NCI-H2029 (cell line): ENCODE results near the gene MEF2C.
"Not testable (repeated sequence)": the region's sequence is repeated elsewhere in the genome, so short reads cannot be mapped to it uniquely, and the experiment has no call there.

Source experiments
- DNase-seq: peaks from one replicate; lab custom pipeline; 2025; lab: John Stamatoyannopoulos, UW

The MEF2C gene

DNA sequence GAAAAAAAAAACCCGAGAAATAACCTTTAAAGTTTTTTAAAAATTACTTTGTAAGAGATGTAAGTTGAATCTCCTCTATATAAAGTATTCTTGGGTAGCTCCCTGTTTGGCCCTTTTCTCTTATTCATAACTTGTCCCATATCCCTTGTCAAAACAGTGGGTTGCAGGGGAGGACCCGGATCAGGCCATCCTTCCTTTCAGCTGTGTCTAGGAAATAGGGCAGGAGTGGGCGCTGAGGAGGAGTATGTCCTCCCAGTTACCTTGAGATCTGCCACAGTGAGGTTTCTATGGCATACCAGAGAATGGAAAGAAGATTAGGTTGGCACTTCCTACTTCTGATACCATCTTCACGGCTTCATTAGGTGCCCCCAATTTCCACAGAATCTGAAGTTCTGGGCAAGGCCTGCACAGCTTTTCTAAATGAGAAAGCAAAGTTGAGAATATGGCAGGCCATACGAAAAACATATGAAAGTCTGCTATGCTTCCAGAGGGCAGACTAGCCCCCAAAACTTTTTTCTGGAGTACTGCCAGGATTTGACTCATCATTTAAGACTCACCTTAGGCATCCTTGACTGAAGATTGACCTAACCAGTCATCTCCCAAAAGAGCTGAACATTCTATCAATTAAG, 20.3 kb downstream of the MEF2C start:
- no peak for DNase-seq

DNA sequence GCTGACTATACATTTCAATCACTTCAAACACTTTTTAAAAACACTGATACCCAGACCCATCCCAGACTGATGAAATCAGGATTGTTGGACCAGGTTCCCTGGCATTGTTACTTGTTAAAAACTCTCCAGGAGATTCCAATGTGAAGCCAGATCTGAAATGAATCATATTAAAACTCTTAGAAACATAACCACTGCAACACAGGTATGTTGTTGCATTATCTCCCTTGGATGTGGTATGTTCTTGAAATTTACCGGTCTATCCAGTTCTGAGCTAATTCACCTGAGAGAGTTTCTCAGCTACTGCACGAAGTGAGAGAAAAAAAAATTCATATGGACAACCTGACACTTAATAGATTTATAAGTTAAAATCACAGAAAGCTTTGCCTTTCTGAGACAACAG, 21.8 kb downstream of the MEF2C start:
- no peak for DNase-seq

DNA sequence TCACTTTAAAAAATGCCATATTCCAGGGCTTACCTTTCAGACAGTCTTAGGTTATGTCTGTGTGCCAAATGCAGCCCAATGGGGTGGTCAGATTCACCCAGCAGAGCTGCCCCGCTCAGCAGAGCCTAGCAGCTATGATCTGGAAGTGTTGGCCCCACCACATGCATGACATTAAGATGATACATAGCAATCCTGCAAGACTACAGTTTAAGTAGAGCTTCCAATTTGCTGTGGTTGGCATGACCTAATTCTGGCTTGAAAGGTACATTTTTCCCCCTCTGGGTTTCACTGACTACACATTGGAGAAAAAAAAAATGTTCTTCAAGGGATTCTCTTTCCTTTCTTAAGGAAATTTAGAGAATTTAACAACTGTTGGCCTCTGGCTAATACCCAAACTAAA, 22.5 kb downstream of the MEF2C start:
- DNase-seq: no peak

DNA sequence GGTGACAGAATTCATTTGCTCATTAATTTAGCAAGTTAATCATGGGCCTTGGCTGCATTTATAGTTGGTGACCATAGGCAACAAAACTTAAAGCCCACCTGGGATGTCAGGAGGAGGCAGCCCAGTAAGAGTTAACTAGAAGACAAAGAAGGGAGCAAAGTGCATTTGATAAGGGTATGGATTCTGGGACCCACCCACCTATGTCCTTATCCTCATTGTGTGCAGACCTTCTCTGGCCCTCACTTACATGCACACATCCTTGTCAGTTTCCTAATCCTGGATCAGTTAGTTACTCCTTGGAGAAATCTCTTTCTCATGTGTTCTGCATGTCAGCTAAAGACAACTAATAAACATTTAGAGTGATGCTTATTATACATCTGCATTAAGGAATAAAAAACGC, 24.6 kb downstream of the MEF2C start:
- no peak for DNase-seq

DNA sequence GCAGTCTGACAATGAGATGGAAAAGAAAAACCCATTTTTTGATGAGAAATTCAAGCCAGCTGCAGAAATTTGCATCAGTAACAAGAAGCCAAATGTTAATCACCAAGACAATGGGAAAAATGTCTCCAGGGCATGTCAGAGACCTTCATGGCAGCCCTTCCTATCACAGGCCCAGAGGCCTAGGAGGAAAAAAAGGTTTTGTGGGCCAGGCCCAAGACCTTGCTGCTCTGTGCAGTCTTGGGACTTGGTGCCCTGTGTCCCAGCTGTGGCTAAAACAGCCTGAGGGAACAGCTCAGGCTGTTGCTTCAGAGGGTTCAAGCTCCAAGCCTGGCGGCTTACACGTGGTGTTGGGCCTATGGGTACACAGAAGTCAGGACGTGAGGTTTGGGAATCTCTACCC, 26.6 kb downstream of the MEF2C start:
- DNase-seq: not testable (repeated sequence)

DNA sequence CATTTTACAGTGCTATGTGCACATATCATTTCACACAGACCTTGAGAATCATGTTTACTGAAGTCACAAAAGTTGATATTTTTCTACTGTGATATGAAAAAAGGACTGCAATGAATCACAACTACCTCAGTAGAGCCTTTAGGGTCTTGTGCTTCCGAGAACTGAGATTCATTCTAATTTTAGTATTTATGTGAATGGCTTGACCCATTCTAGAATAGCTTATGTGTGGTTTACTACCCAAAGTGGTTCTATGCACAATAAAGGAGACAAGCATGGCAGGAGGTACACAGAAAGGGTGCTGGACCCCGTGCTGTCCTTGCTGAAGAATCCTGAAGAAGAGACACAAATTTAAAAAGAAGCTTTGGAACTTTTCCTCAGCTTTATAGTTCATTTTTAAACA, 28.2 kb downstream of the MEF2C start:
- DNase-seq: no peak

DNA sequence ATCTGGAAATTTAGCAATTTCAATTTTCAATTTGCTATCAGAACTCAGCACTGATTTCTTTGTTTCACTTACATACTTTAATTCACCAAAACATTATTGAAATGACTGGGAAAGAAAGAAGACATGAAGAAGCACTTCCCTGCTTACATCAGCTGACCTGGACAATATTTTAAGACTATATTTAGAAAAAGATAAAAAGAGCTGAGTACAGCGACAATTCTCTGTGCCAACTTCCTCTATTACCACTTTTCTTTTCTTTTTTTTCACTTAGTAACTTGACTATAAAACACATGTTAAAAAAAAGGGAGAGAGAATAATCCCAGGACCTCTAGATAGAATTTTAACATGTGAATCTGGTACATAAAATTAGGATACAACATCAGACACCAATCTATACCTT, 35.6 kb downstream of the MEF2C start:
- no peak for DNase-seq

DNA sequence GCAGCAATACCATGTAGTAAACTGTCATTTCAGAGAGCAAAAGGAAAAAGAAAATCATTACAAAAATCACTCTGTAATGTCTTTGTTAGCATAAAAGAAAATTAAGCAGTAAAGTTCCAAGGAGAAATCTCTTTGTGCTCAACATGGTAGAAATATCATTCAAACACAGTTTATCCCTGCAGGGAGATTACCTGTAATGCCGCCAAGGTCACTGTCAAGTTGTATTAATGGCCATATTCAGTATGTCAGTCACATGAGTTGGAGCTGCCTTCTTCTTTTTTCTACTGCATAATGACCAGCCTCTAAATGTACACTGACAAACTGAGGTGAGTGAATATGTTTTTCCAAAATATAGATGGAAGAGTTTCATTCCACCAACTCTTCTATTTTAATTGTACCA, 36.5 kb downstream of the MEF2C start:
- no peak for DNase-seq

DNA sequence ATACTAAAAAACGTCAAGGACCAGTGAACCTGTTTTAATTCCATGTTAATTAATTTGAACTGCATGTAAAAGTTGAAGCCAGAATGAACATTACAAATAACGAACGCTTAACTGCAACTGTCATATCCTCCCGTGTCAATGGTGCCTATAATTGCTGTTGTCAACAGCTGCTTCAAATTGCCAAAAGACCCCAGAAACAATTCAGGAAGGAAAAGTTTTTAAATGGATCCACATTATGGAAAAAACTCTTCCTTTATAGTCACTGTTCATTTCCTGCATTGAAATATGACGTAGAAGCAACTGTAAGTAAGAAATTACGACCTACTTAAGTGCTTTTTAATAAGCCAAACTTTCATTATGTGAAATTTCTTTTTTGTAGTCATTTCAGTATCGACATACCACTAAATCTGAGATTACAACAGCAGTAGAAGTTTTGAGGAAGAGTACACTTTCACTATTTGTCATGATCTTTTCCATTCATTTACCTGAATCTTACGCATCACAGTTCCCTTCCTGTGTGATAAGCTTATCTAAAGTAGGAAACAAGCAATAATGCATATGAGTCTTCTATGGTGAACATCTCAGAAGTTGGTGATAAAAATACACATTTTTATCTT, 37.8 kb downstream of the MEF2C start:
- DNase-seq: no peak

DNA sequence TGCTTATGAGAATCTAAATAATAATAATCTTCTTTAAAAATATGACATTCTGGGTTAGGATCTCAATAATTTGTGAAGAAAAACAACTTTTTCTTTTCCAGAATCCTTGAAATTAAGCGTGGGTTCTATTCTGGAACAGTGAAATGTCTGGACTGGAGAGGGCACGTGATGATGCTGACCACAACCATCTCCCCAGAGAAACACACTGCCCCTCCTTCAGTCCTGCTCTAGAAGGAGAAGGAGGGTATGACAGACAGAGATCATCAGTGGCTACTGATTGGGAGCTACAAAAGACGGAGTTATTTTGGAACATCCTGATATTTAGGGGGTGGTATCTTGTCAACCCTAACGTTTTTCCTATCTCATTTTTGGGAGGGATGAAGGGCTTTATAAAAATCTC, 40.2 kb downstream of the MEF2C start:
- DNase-seq: no peak

DNA sequence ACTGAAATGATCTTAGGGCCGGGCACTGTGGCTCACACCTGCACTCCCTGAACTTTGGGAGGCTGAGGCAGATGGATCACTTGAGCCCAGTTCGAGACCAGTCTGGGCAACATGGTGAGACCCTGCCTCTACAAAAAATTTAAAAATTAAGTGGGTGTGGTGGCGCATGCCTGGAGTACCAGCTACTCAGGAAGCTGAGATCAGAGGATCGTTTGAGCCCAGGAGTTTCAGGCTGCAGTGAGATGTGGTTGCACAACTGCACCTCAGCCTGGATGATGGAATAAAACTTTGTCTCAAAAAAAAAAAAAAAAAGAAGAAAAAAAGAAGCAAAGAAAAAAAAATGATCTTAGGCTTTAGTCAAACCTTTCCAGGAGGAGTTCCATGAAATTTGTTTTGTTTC, 41.8 kb downstream of the MEF2C start:
- no peak for DNase-seq

DNA sequence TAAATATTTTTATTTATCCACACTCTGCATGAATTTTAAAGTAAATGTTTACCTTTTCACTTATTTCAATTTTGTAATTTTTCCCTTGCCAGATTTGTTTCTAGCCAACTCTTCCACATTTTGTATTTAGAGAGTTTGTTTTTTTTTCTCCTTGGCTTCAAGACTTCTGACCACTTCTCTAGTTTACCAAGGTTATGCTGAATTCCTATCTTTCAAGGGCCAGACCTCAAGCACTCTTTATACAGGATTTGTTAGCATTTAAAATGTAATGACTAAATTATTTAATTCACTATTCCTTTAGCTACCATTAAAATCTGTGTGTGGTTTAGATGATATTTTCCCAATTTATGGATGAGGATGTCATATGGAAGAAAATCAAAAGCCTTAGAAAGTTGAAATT, 42.5 kb downstream of the MEF2C start:
- DNase-seq: no peak

DNA sequence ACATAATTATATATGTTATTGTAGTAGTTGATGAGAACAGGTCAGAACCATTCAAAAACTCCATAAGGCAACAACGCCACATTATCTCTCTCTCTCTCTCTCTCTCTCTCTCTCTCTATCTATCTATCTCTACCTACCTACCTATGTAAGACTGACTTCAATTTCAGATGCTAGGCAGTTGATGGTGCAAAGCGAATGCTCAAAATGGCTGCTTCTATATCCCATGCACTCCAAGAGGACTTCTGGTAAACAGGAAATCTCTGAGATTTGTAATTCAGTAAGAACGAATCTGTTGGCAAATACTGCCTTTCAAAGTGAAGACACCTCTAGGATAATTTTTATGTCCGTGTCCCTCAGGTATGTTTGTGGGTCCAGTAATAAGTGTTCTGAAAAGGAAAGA, 43.7 kb downstream of the MEF2C start:
- DNase-seq: no peak

DNA sequence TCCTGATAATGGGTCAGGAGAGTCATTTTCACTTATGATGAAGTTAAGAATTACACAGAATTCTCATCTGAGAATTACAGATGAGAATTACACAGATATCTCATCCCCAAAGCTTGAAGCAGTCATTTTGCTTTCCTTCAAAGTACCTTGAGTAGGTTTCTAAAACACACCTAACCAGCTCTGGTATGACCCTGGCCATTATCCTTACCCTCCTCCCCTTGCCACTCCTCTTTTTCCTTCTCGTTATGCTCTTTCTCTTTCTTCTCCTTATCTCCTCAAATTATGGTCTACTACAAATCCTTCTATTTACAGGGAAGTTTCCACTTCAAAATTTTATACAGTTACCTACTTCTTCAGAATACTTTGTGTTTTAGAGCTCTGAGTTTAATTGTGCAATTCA, 44.5 kb downstream of the MEF2C start:
- no peak for DNase-seq

DNA sequence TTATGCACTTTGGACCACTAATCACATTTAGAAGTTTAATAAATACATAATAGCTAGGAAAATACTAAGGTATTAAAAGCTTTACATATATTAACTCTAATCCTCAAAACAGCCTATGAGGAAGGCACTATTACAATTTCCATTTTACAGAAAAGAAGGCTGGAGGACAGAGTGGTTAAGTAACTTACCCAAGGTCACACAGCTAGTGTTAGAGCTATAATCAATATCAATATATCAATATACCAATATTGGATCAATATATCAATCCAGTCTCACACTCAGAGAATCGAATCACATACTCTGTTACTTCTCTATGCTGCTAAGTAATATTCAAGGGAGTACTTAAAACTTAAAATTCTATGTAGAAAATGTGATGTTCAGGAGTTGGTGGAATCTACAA, 45.2 kb downstream of the MEF2C start:
- DNase-seq: no peak

DNA sequence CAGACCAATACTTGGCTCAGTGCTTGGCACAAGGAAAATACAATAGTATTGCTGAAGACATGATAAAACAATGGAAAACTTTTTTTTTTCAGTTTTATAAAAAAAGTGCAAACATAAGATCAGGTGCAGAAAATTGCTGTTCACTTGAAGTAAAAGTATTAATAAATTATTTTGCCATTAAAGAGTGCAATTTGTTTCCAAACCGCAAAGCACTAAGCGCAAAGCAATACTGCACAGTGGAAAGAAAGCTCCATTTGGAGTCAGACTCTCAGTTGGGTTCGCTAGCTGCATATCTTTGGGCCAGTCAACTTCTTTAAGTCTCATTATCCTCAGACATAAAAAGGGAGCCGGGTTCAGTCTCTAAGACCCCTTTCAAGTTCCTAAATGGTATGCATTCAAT, 45.8 kb downstream of the MEF2C start:
- no peak for DNase-seq

DNA sequence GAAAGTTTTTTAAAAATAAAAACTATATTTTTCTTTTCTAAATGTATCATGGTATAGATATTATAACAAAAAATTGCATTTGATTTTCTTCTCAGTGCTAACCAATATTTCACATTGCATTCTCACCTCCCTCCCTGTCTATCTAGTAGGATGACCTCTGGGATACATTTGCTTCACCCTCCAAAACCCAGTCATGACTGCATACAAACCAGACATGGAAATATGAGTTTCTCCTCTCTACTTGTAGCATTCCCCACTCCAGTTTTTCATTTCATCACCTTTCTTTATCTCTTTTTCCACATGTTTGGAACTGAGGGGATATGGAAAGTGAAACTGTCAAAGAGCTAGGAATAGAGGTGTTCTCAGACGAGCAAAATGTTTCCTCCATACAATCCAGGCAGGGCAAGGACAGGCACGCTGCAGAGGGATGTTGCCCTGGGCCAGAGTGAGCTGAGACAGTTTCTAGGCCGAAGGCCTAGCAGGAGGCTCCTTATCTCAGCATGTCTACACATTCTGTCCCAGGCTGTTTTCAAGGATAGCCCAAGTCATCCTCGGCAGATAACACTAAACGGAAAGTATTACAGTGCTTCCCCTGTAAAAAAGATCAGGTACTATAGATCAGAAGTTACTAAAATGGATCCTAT, 46.7 kb downstream of the MEF2C start:
- DNase-seq: no peak

DNA sequence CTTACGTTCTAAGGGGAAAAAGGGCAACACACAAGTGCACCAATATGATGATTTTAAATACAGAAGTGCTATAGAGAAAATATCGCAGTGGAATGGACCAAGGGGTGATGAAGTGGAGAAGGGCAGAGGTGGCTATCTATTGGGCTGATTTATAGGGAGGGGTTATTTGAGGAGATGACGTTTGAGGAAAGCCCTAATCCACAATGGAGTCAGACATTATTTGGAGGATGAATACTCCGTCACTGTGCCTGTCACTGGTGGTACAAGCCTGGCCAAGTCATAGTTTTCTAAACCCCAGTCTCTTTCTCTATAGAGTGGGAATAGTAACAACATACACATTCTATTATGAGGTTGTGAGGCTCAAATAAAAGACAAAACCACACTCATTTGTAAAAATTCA, 48.5 kb downstream of the MEF2C start:
- DNase-seq: no peak

DNA sequence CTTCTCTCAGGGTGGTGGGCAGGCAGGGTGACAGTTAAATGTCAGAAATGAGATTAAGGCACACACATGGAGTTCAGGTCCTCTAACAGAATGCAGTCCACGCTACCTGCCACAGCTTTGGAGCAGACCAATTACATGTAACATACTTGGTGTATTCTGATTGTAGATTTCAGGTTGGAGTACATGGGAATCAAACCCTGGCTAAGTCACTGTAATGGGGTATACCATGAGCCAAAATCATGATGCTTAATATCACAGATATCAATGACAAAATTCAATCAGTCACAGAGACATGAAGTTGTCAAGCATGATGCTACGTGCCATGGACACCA, 48.9 kb downstream of the MEF2C start:
- DNase-seq: no peak

DNA sequence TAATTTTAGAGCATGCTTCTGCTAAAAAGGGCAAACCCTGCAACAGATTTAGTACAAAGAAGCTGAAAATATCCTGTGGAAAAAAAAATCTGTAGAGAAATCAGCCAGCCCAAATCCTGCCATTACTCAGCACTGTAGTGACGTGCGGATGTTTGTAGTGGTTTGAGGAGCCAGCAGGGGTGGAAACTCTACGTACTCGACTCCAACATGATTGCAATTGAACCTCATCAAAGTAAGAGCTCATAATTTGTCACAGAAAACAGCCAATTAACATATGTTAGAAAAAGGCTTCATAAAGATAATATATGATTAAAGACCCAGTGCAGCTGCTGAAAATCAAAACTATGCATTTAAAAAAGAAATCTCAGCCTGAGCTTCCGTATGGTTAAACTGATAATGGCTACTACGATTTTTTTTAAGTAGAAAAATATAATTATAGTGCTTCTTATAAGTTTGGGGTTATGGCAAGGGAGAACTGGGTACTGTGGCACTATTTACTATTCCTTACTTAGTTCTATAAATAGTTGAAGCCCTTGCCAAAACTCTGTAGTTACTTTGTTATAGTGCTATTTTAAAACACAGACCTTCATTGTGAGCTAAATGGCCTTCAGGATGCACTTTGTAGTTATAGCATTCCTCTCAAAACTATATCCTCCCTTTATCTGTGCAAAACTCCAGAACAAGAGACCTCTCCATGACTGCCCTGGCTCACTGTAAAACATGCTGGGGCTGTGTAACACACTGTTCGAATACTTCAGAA, 49.4 kb downstream of the MEF2C start:
- DNase-seq: no peak

DNA sequence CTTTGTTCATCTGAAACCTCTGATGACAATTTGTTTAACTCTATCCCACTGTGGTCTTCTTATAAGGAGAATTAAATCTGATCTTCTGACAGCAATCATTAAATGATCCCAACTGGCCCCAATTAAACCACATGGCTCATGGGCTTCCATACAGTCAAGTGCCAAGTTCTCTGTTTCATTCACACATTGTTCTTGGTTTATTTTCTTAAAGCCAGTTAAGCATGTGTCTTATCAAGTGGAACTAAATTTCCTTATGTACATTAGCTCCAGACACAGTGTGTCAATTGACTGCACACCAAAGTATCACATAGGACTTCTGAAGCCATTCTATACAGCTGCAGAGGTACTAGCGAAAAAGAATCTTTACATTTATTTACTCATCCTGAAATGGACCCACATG, 51.2 kb downstream of the MEF2C start:
- no peak for DNase-seq

DNA sequence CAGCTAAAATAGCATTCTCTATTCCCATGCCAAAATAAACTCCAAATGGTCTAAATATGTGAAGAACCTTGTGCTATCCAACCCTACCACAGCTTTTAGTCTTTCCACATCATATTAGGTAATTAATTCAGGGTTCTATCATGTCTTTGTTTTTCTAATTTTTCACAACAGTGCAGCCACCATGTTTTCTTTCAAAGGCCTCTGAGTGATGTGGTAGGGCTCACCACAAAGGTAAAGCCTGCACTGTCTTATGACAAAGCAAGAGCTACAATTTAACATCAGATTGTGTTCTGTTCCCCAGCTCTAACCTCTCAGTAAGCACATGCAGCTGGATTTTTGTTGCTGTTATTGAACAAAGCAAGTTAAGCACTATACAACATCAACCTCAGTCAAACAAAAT, 52.4 kb downstream of the MEF2C start:
- DNase-seq: no peak

DNA sequence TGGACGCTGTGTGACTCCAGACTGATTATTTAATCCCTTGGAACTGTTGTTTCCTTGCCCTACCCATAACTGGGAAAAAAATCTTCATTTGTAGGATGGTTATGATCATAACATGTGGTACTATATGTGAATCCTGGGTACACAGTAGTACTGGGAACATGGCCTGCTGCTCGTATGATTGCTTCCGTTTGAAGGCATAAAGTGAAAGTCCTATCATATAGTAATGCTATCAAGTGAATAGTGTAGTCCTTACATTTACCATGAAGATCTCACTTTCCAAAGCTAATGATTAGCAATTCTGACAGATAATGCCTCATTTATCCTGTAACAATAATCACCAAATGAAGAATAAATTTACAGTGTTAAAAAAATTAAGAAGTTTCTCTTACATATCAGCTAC, 53.2 kb downstream of the MEF2C start:
- DNase-seq: no peak
